H1 (cell line): ENCODE data around the gene BATF2. TPM values are rescaled to one million over a fixed set of nuclear protein-coding genes. Genes with fewer than 3 reads are reported as not detected.
A peak's percentile ranks its signal among the peaks of the same experiment; 100 is the strongest.

Experiments
- CTCF ChIA-PET: fragments of 300-600 bp; sonication (Branson Sonifier 250); formaldehyde crosslinking; loops from one replicate; lab custom pipeline; 2021; ENCODE audit not compliant: partially characterized antibody; lab: Charles Lee
- POLR2A ChIA-PET: fragments of 300-600 bp; sonication (Branson Sonifier 250); formaldehyde crosslinking; loops from one replicate; lab custom pipeline; 2021; ENCODE audit warnings: inconsistent platforms; ENCODE audit not compliant: partially characterized antibody; lab: Charles Lee
- DNase-seq, 2 experiments: peaks; one replicate each; pipeline versions ENCODE4 v3.0.0 to v3.0.0-alpha.2; 2010 to 2022; ENCODE audit warnings: low spot score in 2 of 2, low read depth in 1 of 2, mixed read lengths in 1 of 2
- FAIRE-seq: peaks from 2 replicates; lab custom pipeline; 2011; peaks lifted over from hg19 to GRCh38; lab: Jason Lieb, UNC
- H2AFZ ChIP-seq: 2 replicates; pipeline ENCODE4 v1.8.1; 2012; ENCODE audit warnings: low read length, inconsistent platforms
- H2AK5ac ChIP-seq: 2 replicates; pipeline ENCODE4 v1.6.1; 2013; ENCODE audit warnings: low read depth, low read length
- H2BK120ac ChIP-seq: replicated peaks from 2 replicates; pipeline ENCODE3; 2013; ENCODE audit warnings: low read depth, low read length, inconsistent platforms
- H2BK12ac ChIP-seq: 2 replicates; pipeline ENCODE4 v1.6.1; 2013; ENCODE audit warnings: low read depth, low read length
- H2BK15ac ChIP-seq: 2 replicates; pipeline ENCODE4 v1.6.1; 2013; ENCODE audit warnings: low read length
- H2BK20ac ChIP-seq: 2 replicates; pipeline ENCODE4 v1.6.1; 2013; ENCODE audit warnings: low read length
- H2BK5ac ChIP-seq: 2 replicates; pipeline ENCODE4 v1.6.1; 2013; ENCODE audit warnings: low read depth, low read length
- H3K14ac ChIP-seq: 2 replicates; pipeline ENCODE4 v1.6.1; 2013; ENCODE audit warnings: inconsistent platforms; ENCODE audit not compliant: insufficient read length
- H3K18ac ChIP-seq: 2 replicates; pipeline ENCODE4 v1.6.1; 2013; ENCODE audit warnings: low read length; ENCODE audit errors: extremely low read depth
- H3K23ac ChIP-seq: 2 replicates; pipeline ENCODE4 v1.6.1; 2013; ENCODE audit warnings: inconsistent platforms; ENCODE audit not compliant: insufficient read length
- H3K23me2 ChIP-seq: 2 replicates; pipeline ENCODE4 v1.6.1; 2013; ENCODE audit warnings: low read depth, low read length
- H3K27ac ChIP-seq: 2 replicates; pipeline ENCODE4 v1.6.1; 2011; ENCODE audit warnings: low read depth, low read length, inconsistent platforms
- H3K27me3 ChIP-seq, 4 experiments: replicated peaks in 1 of 4; 1 replicate in 1 of 4; 2 replicates in 3 of 4; pipeline versions ENCODE4 v1.6.1 to v1.8.1; 2011 to 2013; ENCODE audit warnings: low read length in 3 of 4, mild to moderate bottlenecking in 3 of 4, inconsistent platforms in 2 of 4, mixed read lengths in 2 of 4, moderate library complexity in 1 of 4; ENCODE audit not compliant: control insufficient read depth in 3 of 4, insufficient read depth in 3 of 4; ENCODE audit errors: extremely low read depth in 1 of 4
- H3K36me3 ChIP-seq, 4 experiments: 2 replicates each; pipeline versions ENCODE4 v1.6.1 to v1.8.1; 2011 to 2013; ENCODE audit warnings: mild to moderate bottlenecking in 4 of 4, low read length in 3 of 4, moderate library complexity in 2 of 4, control low read depth in 1 of 4, inconsistent platforms in 1 of 4; ENCODE audit not compliant: insufficient read depth in 4 of 4, control insufficient read depth in 2 of 4
- H3K4ac ChIP-seq: replicated peaks from 2 replicates; pipeline ENCODE3; 2013; ENCODE audit warnings: low read length, low read depth, mixed read lengths, inconsistent platforms; ENCODE audit not compliant: insufficient read length
- H3K4me1 ChIP-seq, 4 experiments: replicated peaks in 1 of 4; 1 replicate in 1 of 4; 2 replicates in 3 of 4; pipeline versions ENCODE4 v1.6.1 to v1.8.1; 2011 to 2013; ENCODE audit warnings: low read length in 3 of 4, inconsistent platforms in 2 of 4, mixed read lengths in 1 of 4; ENCODE audit not compliant: insufficient read depth in 4 of 4, control insufficient read depth in 3 of 4
- H3K4me2 ChIP-seq, 2 experiments: 2 replicates each; pipeline versions ENCODE4 v1.6.1 to v1.8.1; 2011 to 2013; ENCODE audit warnings: low read depth in 2 of 2, low read length in 2 of 2, control low read depth in 1 of 2, inconsistent platforms in 1 of 2, mild to moderate bottlenecking in 1 of 2; ENCODE audit not compliant: insufficient read depth in 1 of 2
- H3K4me3 ChIP-seq, 4 experiments: fragments of 200-600, 300-600 bp in 1 of 4; sonication (generic), shearing (Covaris generic), sonication (Bioruptor Twin) in 1 of 4; 2 replicates each; pipeline versions ENCODE4 v1.5.1 to v1.8.1; 2011 to 2016; ENCODE audit warnings: low read length in 4 of 4, low read depth in 3 of 4, control low read depth in 2 of 4, inconsistent platforms in 2 of 4, mild to moderate bottlenecking in 2 of 4, mixed read lengths in 1 of 4, moderate library complexity in 1 of 4; ENCODE audit not compliant: insufficient read depth in 2 of 4; ENCODE audit errors: extremely low read depth in 1 of 4
- H3K56ac ChIP-seq: replicated peaks from 2 replicates; pipeline ENCODE3; 2013; ENCODE audit warnings: low read depth, mild to moderate bottlenecking, mixed read lengths, low read length, inconsistent platforms; ENCODE audit not compliant: insufficient read length
- H3K79me1 ChIP-seq: 2 replicates; pipeline ENCODE4 v1.6.1; 2013; ENCODE audit warnings: low read depth, low read length, control low read depth
- H3K79me2 ChIP-seq, 2 experiments: 2 replicates each; pipeline versions ENCODE4 v1.6.1 to v1.8.1; 2012 to 2013; ENCODE audit warnings: low read length in 2 of 2, mild to moderate bottlenecking in 2 of 2, inconsistent platforms in 1 of 2; ENCODE audit not compliant: insufficient read depth in 2 of 2, control insufficient read depth in 1 of 2
- H3K9ac ChIP-seq, 4 experiments: replicated peaks in 1 of 4; 1 replicate in 1 of 4; 2 replicates in 3 of 4; pipeline versions ENCODE4 v1.6.1 to v1.8.1; 2011 to 2013; ENCODE audit warnings: low read depth in 3 of 4, low read length in 3 of 4, control low read depth in 2 of 4, mild to moderate bottlenecking in 2 of 4, moderate library complexity in 2 of 4, inconsistent platforms in 1 of 4; ENCODE audit errors: extremely low read depth in 1 of 4
- H3K9me3 ChIP-seq, 2 experiments: 2 replicates each; pipeline versions ENCODE4 v1.6.1 to v1.8.1; 2012 to 2013; ENCODE audit warnings: mild to moderate bottlenecking in 2 of 2, moderate library complexity in 2 of 2, control low read depth in 1 of 2, inconsistent platforms in 1 of 2, low read depth in 1 of 2, low read length in 1 of 2, mixed read lengths in 1 of 2; ENCODE audit not compliant: insufficient read depth in 2 of 2
- H4K20me1 ChIP-seq, 2 experiments: replicated peaks in 1 of 2; 2 replicates each; pipeline versions ENCODE3 to v1.8.1; 2011 to 2013; ENCODE audit warnings: inconsistent platforms in 2 of 2, low read length in 2 of 2, mild to moderate bottlenecking in 1 of 2; ENCODE audit not compliant: insufficient read depth in 2 of 2, control insufficient read depth in 1 of 2
- H4K5ac ChIP-seq: 2 replicates; pipeline ENCODE4 v1.6.1; 2013; ENCODE audit warnings: low read length, low read depth, mixed read lengths, inconsistent platforms; ENCODE audit not compliant: insufficient read length
- H4K8ac ChIP-seq: 2 replicates; pipeline ENCODE4 v1.8.0; 2013; ENCODE audit warnings: mild to moderate bottlenecking, moderate library complexity, low read length, inconsistent platforms; ENCODE audit not compliant: insufficient read depth; ENCODE audit errors: extremely low read depth
- H4K91ac ChIP-seq: replicated peaks from 2 replicates; pipeline ENCODE3; 2013; ENCODE audit warnings: low read length, mixed read lengths, inconsistent platforms; ENCODE audit not compliant: insufficient read length
- ASH2L ChIP-seq: fragments of 200-600, 300-600 bp; sonication (generic); IDR thresholded peaks from one replicate; pipeline ENCODE4 v1.7.1; 2017; ENCODE audit warnings: low read length
- BACH1 ChIP-seq: IDR thresholded peaks from 2 replicates; pipeline ENCODE4 v1.6.1; 2012; ENCODE audit warnings: low read length, improper control_type of control experiment
- CTBP2 ChIP-seq: IDR thresholded peaks from 2 replicates; pipeline ENCODE4 v1.7.0; 2011; ENCODE audit warnings: borderline replicate concordance, mild to moderate bottlenecking, moderate library complexity, mixed read lengths, low read length; ENCODE audit not compliant: insufficient read depth, insufficient read length
- HDAC2 ChIP-seq, 2 experiments: fragments of 300-600 bp in 1 of 2; sonication (generic) in 1 of 2; IDR thresholded peaks; 2 replicates each; pipeline ENCODE4 v1.6.1; 2011 to 2012; ENCODE audit warnings: low read depth in 2 of 2, low read length in 2 of 2, mild to moderate bottlenecking in 2 of 2, moderate library complexity in 2 of 2, borderline replicate concordance in 1 of 2, inconsistent platforms in 1 of 2
- JUN ChIP-seq: IDR thresholded peaks from 2 replicates; pipeline ENCODE4 v1.6.1; 2011; ENCODE audit warnings: low read depth, mild to moderate bottlenecking, improper control_type of control experiment, low read length
- JUND ChIP-seq: IDR thresholded peaks from 2 replicates; pipeline ENCODE4 v1.6.1; 2011; ENCODE audit warnings: mild to moderate bottlenecking, improper control_type of control experiment, low read length
- MAFK ChIP-seq: IDR thresholded peaks from 2 replicates; pipeline ENCODE4 v1.6.1; 2012; ENCODE audit warnings: low read depth, mild to moderate bottlenecking, improper control_type of control experiment, low read length
- PHF8 ChIP-seq: fragments of 200-600 bp; sonication (generic); conservative IDR thresholded peaks from 2 replicates; pipeline ENCODE4 v1.7.1; 2012; ENCODE audit warnings: low read depth, mild to moderate bottlenecking, inconsistent platforms, low read length, moderate library complexity
- RFX5 ChIP-seq: IDR thresholded peaks from 2 replicates; pipeline ENCODE4 v1.6.1; 2011; ENCODE audit warnings: low read depth, low read length, improper control_type of control experiment, borderline replicate concordance
- SIRT6 ChIP-seq: IDR thresholded peaks from one replicate; pipeline ENCODE4 v1.7.1; 2012; ENCODE audit warnings: low read length, inconsistent platforms
- WGBS, 2 experiments: shearing (Covaris generic) in 1 of 2; methylation state at CpG; one replicate each; pipeline versions ENCODE4 v1.1.6 to v1.1.7; 2013 to 2015; ENCODE audit warnings: low lambda C conversion rate in 2 of 2, mixed read lengths in 2 of 2, inconsistent platforms in 1 of 2, low coverage in 1 of 2, missing lambda C conversion rate in 1 of 2; ENCODE audit not compliant: insufficient replicate concordance in 2 of 2, insufficient coverage in 1 of 2, insufficient read length in 1 of 2; ENCODE audit errors: extremely low coverage in 1 of 2, missing lambda C conversion rate in 1 of 2; 5-methylcytosine and 5-hydroxymethylcytosine counted together
- polyA plus RNA-seq, 7 experiments: library from polyadenylated mRNA; depleted of rRNA in 3 of 7; stranded (reverse) in 5 of 7; unstranded in 2 of 7; fragments of >200 nt in 5 of 7; fragments of 200-250 nt in 2 of 7; gene quantifications; 1 replicate in 5 of 7; 2 replicates in 1 of 7; 4 replicates in 1 of 7; pipeline versions ENCODE4 v1.2.1 to v1.2.3, GENCODE V29; 2011 to 2013; ENCODE audit warnings: missing spikeins in 2 of 7, mixed read lengths in 2 of 7
- total RNA-seq: library from RNA; stranded (reverse); fragmentation: NEBNext Ultra II Directional; extraction: Animal tissue kit (Norgen Biotek cat#: 25700); gene quantifications from 2 replicates; pipeline ENCODE4 v1.2.1, GENCODE V29; 2021

Gene BATF2
- total and polyA plus RNA-seq, 2 of the 8 experiments (the other 6 are each of a cell fraction or from before 2014, with no cell fraction given) = 1.4 to 3.1 TPM

GRCh38 chr11:65013888-65014725 is 17.3 kb upstream of the BATF2 start, which contains the start of gene ARL2:
ARL2 (plus strand) TSS chr11:65014160; CDS start chr11:65014208, 48 bp downstream.
- Histone ChIP-seq H2BK5ac (0 out of 2 replicates have a peak within 1 kb of the TSS, but pooled peaks have one; percentile 30), H2AFZ (peak within 1 kb of the TSS; percentile 1; the same call in 1 of the 2 replicates), H3K14ac (no peak within 1 kb of the TSS), H3K27me3 (no peaks in the 10 kb centered on the region), H3K4me2 (peak within 1 kb of the TSS; percentile 2 to 92), H3K18ac (peak within 1 kb of the TSS; percentile 93), H3K4me3 (peak within 1 kb of the TSS; percentile 66 to 92 (median 86)), H3K4ac (peak within 1 kb of the TSS; percentile 65), H4K8ac (peak within 1 kb of the TSS; percentile 81), H2BK20ac (no peak within 1 kb of the TSS), H3K36me3 (peaks cover 0 to 9% (median 7%) of the 10 kb centered on the region in 4 experiments; a peak in 4 of 8 replicates), H2BK12ac (0 out of 2 replicates have a peak within 1 kb of the TSS, but pooled peaks have one; percentile 71), H2AK5ac (no peak within 1 kb of the TSS), H2BK120ac (no peak within 1 kb of the TSS), H4K5ac (peak within 1 kb of the TSS; percentile 86), H3K9ac (peak within 1 kb of the TSS in 3 of 4 experiments; percentile 65 to 79 (median 73); a peak in 6 of 7 replicates), H2BK15ac (peak within 1 kb of the TSS; percentile 54; the same call in 1 of the 2 replicates), H4K91ac (peak within 1 kb of the TSS; percentile 52), H3K4me1 (peaks cover 0 to 7% (median under 1%) of the 10 kb centered on the region in 4 experiments; a peak in 4 of 7 replicates), H3K9me3 (no peaks in the 10 kb centered on the region), H3K23me2 (peaks cover 2% of the 10 kb centered on the region; the same call in 1 of the 2 replicates), H3K79me1 (no peaks in the 10 kb centered on the region), H3K79me2 (peaks cover 0 to 10% of the 10 kb centered on the region in 2 experiments; a peak in 1 of 4 replicates), H4K20me1 (peaks cover 3 to 5% of the 10 kb centered on the region in 2 experiments), H3K56ac (peak within 1 kb of the TSS; percentile 90), H3K23ac (no peak within 1 kb of the TSS), H3K27ac (peak within 1 kb of the TSS; percentile 88)
- ChIA-PET POLR2A (interaction anchor here (0.7 to 3.7 kb wide), 20 partner anchors 9 to 235 kb away, joined by 3 to 20 read pairs (median 4); partner anchors contain the start of genes BATF2, FAU, GPHA2 and MRPL49), CTCF (interaction anchor here (0.6 to 6.5 kb wide), 44 partner anchors 8 to 232 kb away, joined by 3 to 48 read pairs (median 5); partner anchors contain the start of genes BATF2, EHD1, NAALADL1 and SAC3D1)
- FAIRE-seq (no peak), DNase-seq (peak; percentile 78 to 94)
- WGBS, 2 experiments = 1% methylated on average over 82 of the region's 96 CpGs; no CpG with 5 or more reads in 1 of the 2 experiments
- TF ChIP-seq PHF8 (peak; percentile 75), BACH1 (peak; percentile 36; the same call in 1 of the 2 replicates), ASH2L (peak; percentile 87), JUND (no peak), JUN (no peak), HDAC2 (IDR thresholded peaks at IDR 0.05; ENCODE audit: borderline replicate concordance in 1 of 2, low read depth in 2 of 2, low read length in 2 of 2) (no peak), CTBP2 (no peak), SIRT6 (no peak), RFX5 (no peak), MAFK (no peak)
